Measurements from ENCODE around the gene C1orf115. TPM values are rescaled to one million over a fixed set of nuclear protein-coding genes. Genes with fewer than 3 reads are reported as not detected.

C1orf115 gene
- total RNA-seq, 4 donors from 2014 or later = 7.1 to 28.0 (median 12.9) TPM

DNA sequence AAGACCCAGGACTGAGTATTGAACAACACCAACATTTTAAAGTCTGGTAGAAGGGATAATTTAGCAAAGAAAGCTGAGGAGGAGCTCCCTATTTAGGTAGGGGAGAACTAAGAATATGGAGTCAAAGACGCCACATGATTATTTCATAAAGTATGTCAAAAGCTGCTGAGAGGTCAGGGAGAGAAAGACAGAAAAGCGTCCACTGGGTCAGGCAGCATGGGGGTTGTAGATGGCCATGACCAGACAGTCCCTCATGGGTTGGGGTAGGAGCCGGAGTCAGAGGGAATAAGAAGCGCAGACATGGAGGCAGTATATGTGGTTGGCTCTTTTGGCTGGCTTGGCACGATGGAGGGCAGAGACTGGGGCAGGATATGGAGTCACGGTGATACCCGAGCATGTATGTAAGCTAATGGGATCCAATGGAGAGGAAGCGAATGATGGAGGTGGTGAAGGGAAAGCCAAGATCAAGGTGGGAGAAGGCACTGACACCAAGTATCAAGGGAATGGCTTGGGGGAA lies 4.8 kb downstream of the C1orf115 start:
- Histone ChIP-seq H3K4me3 (no peak overlapping the region), H3K27me3 (no peaks in the 10 kb centered on the region), H3K9me3 (no peaks in the 10 kb centered on the region), H3K27ac (no peak overlapping the region), H3K36me3 (no peaks in the 10 kb centered on the region), H3K4me1 (peaks cover 0 to 8% of the 10 kb centered on the region in 2 donors)
- TF ChIP-seq, protein P1, sequence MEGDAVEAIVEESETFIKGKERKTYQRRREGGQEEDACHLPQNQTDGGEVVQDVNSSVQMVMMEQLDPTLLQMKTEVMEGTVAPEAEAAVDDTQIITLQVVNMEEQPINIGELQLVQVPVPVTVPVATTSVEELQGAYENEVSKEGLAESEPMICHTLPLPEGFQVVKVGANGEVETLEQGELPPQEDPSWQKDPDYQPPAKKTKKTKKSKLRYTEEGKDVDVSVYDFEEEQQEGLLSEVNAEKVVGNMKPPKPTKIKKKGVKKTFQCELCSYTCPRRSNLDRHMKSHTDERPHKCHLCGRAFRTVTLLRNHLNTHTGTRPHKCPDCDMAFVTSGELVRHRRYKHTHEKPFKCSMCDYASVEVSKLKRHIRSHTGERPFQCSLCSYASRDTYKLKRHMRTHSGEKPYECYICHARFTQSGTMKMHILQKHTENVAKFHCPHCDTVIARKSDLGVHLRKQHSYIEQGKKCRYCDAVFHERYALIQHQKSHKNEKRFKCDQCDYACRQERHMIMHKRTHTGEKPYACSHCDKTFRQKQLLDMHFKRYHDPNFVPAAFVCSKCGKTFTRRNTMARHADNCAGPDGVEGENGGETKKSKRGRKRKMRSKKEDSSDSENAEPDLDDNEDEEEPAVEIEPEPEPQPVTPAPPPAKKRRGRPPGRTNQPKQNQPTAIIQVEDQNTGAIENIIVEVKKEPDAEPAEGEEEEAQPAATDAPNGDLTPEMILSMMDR (IDR thresholded peaks at IDR 0.05) = no peak
- no peak for TF ChIP-seq POLR2A (IDR thresholded peaks at IDR 0.05)
- intact Hi-C loops (cut with DNase I; ENCODE audit: low total_unique reads) = no loop called here
- DNase-seq = no peak

DNA sequence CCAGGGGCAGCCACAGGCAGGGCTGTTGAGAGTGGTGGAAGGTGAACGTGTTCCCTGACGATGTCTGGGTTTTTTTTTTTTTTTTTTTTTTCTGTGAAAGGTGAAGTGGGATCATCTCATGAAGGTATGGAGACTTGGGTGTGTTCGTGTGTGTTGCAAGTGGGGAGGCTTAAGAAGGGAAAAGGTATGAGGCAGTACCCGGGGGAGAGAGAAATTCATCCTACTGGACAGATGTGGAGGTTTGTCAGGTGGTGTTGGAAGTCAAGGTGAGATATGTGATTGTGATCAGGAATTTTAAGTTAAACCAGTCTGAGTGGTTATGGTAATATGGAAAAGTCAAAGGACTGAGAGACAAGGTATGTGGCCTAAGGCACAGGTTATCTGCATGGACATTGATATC lies 5.3 kb downstream of the C1orf115 start:
- H3K27ac ChIP-seq = no peak overlapping the region
- H3K4me1 ChIP-seq = peaks cover 0 to 3% of the 10 kb centered on the region in 2 donors
- TF ChIP-seq POLR2A (IDR thresholded peaks at IDR 0.05) = no peak
- TF ChIP-seq, protein P1 (IDR thresholded peaks at IDR 0.05) = no peak
- H3K4me3 ChIP-seq = no peak overlapping the region
- intact Hi-C loops (cut with DNase I; ENCODE audit: low total_unique reads) = no loop called here
- no peak for DNase-seq
- no peaks in the 10 kb centered on the region for H3K9me3 ChIP-seq
- H3K27me3 ChIP-seq = no peaks in the 10 kb centered on the region
- no peaks in the 10 kb centered on the region for H3K36me3 ChIP-seq

DNA sequence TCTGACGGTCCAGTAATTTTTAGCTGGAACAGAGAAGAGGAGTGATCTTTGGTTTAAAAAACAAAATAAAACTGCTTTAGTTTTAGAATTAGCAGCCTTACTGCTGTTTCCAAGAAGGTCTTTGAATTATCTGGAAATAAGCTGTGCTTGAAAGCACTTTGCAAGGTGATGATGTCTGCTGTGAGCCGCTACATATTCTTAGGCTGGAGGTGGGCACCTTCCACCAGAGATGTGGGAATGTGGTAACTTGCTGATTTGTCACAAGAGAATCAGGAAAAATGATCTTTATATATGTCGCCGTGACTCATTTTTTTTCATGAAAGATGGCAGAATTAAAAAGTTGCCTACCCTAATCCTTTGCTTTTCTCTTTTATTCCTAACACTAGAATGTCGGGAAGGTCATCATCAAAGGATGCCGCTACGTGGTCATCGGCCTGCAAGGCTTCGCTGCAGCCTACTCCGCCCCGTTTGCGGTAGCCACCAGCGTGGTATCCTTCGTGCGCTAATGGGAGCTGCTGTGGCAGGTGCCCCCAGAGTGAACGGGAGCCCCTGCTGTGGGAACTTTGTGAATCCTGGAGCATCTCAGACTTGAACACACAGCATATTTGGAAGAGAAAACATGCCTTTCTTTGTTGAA lies 6.2 kb downstream of the C1orf115 start:
- no peak for DNase-seq
- H3K4me3 ChIP-seq = no peak overlapping the region
- H3K9me3 ChIP-seq = no peaks in the 10 kb centered on the region
- no peaks in the 10 kb centered on the region for H3K36me3 ChIP-seq
- H3K4me1 ChIP-seq = no peaks in the 10 kb centered on the region
- TF ChIP-seq, protein P1 (IDR thresholded peaks at IDR 0.05) = no peak
- no peak for TF ChIP-seq POLR2A (IDR thresholded peaks at IDR 0.05)
- no peak overlapping the region for H3K27ac ChIP-seq
- H3K27me3 ChIP-seq = no peaks in the 10 kb centered on the region
- intact Hi-C loops (cut with DNase I; ENCODE audit: low total_unique reads) = no loop called here

DNA sequence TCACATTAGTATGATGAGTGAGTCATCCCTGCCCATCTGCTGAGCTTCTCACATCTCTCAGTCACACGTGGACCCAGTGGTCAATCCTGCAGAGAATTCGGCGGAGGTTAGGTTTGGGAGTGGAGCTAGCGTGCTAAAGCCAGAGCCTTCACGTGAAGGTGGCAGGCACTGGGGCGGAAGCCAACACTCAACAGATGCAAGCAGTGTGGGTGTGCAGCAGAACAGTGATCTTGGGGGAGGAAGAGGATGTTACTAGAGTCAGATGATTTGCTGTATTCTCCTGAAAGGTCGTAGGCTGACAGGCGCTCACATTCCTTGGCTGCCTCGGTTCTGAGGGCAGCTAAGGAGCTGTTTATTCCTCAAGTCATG lies 6.7 kb downstream of the C1orf115 start:
- intact Hi-C loops (cut with DNase I; ENCODE audit: low total_unique reads) = no loop called here
- H3K36me3 ChIP-seq = no peaks in the 10 kb centered on the region
- H3K9me3 ChIP-seq = no peaks in the 10 kb centered on the region
- H3K27ac ChIP-seq = no peak overlapping the region
- no peaks in the 10 kb centered on the region for H3K4me1 ChIP-seq
- no peak overlapping the region for H3K4me3 ChIP-seq
- no peak for DNase-seq
- H3K27me3 ChIP-seq = no peaks in the 10 kb centered on the region
- TF ChIP-seq POLR2A (IDR thresholded peaks at IDR 0.05) = no peak
- TF ChIP-seq, protein P1 (IDR thresholded peaks at IDR 0.05) = no peak

DNA sequence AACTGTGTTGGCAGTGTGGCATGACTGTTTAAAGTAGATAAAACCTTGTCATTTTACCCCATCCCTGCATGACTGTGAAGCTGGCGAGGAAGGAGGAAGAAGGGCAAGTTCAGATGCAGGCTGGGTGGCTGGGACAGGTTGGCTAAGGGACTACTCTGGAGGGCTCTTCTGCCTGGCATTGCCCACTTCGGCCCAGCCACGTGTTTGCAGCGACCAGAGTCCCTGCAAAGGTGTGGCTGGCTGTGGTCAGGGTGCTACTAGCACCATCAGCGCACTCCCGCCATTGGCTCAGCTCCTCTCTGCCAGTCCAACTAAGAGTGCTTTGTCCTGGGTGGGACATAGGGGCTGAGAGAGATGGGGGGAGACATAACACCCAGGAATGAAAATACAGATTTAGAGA lies 7.2 kb downstream of the C1orf115 start:
- no peaks in the 10 kb centered on the region for H3K9me3 ChIP-seq
- no peaks in the 10 kb centered on the region for H3K27me3 ChIP-seq
- no peaks in the 10 kb centered on the region for H3K36me3 ChIP-seq
- H3K4me3 ChIP-seq = no peak overlapping the region
- H3K27ac ChIP-seq = no peak overlapping the region
- H3K4me1 ChIP-seq = no peaks in the 10 kb centered on the region
- no peak for DNase-seq
- TF ChIP-seq, protein P1 (IDR thresholded peaks at IDR 0.05) = no peak
- no peak for TF ChIP-seq POLR2A (IDR thresholded peaks at IDR 0.05)
- intact Hi-C loops (cut with DNase I; ENCODE audit: low total_unique reads) = no loop called here
